GM21367 (cell line): ENCODE data around the gene FZD10.

ENCODE experiments used
- ATAC-seq: cut with Tn5 transposase; IDR thresholded peaks from one replicate; pipeline ENCODE4 v1.9.1; 2021; ENCODE audit not compliant: unreplicated experiment

Gene FZD10

GRCh38 chr12:130131025-130131424 is 31.2 kb upstream of the FZD10 start:
- ATAC-seq: no peak

- no peak for ATAC-seq
Measured at GRCh38 chr12:130131801-130132200, 30.5 kb upstream of the FZD10 start.

GRCh38 chr12:130132831-130133511 is 29.3 kb upstream of the FZD10 start:
- ATAC-seq: no peak

- ATAC-seq: no peak
Measured at GRCh38 chr12:130133851-130134562, 28.3 kb upstream of the FZD10 start.

GRCh38 chr12:130134563-130134915 is 27.7 kb upstream of the FZD10 start:
- ATAC-seq: no peak

- no peak for ATAC-seq
Measured at GRCh38 chr12:130136509-130137039, 25.7 kb upstream of the FZD10 start.

- no peak for ATAC-seq
Measured at GRCh38 chr12:130137040-130138018, 24.9 kb upstream of the FZD10 start.

GRCh38 chr12:130138478-130138877 is 23.8 kb upstream of the FZD10 start:
- ATAC-seq: no peak

- no peak for ATAC-seq
Measured at GRCh38 chr12:130139567-130140421, 22.5 kb upstream of the FZD10 start.

GRCh38 chr12:130141105-130141504 is 21.2 kb upstream of the FZD10 start:
- ATAC-seq: no peak

GRCh38 chr12:130141901-130142683 is 20.2 kb upstream of the FZD10 start:
- no peak for ATAC-seq

GRCh38 chr12:130142736-130143135 is 19.5 kb upstream of the FZD10 start:
- ATAC-seq: no peak

GRCh38 chr12:130143136-130143535 is 19.1 kb upstream of the FZD10 start:
- no peak for ATAC-seq

- ATAC-seq: no peak
Measured at GRCh38 chr12:130144256-130144655, 18.0 kb upstream of the FZD10 start.

- ATAC-seq: no peak
Measured at GRCh38 chr12:130145731-130146130, 16.5 kb upstream of the FZD10 start.

GRCh38 chr12:130146176-130146931 is 15.9 kb upstream of the FZD10 start:
- ATAC-seq: no peak

- ATAC-seq: no peak
Measured at GRCh38 chr12:130147875-130148596, 14.2 kb upstream of the FZD10 start.

GRCh38 chr12:130151846-130152245 is 10.4 kb upstream of the FZD10 start:
- no peak for ATAC-seq
